ENCODE measurements around the gene PTTG1IP.

Gene PTTG1IP

DNA sequence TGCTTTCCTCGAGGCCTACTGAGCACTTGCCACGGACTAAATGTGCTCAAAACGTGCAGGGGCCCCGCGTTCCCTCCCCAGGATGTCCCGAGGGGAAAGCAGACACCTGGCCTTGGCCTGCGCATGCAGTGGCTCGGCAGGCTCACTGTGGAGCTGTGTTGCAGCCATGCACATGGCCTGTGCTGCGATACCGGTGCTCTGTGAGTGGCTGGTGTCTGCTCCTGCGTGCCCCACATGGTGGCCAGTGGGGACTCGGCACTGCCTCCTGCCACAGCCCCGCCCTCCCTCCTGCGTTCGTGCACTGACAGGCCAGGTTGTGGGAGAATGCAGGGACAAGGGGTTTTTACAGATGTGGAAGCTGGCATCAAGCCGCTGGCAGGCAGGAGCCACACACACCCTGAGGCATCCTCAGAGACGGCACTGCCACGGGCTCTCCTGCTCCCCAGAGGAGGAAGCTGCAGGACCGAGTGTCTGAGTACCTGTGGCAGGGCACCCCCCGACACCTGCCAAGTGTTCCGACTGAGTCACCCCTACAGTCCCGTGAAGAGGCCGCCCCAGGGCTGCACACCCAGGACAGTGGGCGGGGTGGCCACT, 16.9 kb upstream of the PTTG1IP start:
- 94% methylated on average over 21 of the region's 24 CpGs for WGBS (ENCODE audit: insufficient coverage)
- ChIA-PET POLR2A (no interaction called here), CTCF (interaction anchor here (0.9 to 2.4 kb wide), 5 partner anchors 8 to 42 kb away, joined by 3 to 6 read pairs (median 5); partner anchors contain the start of gene PTTG1IP)
- DNase-seq = no peak
- Histone ChIP-seq H3K27me3 (replicated peaks in 2 of 5; ENCODE audit: control insufficient read depth in 4 of 5, insufficient read depth in 5 of 5, low read length in 4 of 5) (no peaks in the 10 kb centered on the region), H3K36me3 (ENCODE audit: control insufficient read depth in 4 of 4, insufficient read depth in 4 of 4, low read length in 3 of 4) (peaks cover 2 to 66% (median 29%) of the 10 kb centered on the region in 4 experiments), H3K4me3 (ENCODE audit: control insufficient read depth in 1 of 7, extremely low read depth in 1 of 7, insufficient read depth in 4 of 7, low read depth in 2 of 7, low read length in 6 of 7) (no peak overlapping the region), H3K27ac (ENCODE audit: insufficient read depth in 1 of 2, low read depth in 1 of 2, low read length in 2 of 2, poor library complexity in 1 of 2, severe bottlenecking in 2 of 2) (no peak overlapping the region), H3K9me3 (ENCODE audit: control extremely low read depth in 1 of 5, control insufficient read depth in 4 of 5, insufficient read depth in 2 of 5, low read depth in 1 of 5, low read length in 4 of 5) (no peaks in the 10 kb centered on the region), H3K4me1 (ENCODE audit: control extremely low read depth in 1 of 4, control insufficient read depth in 4 of 4, insufficient read depth in 4 of 4, low read length in 3 of 4) (peaks cover 0 to 4% (median 0%) of the 10 kb centered on the region in 4 experiments)

DNA sequence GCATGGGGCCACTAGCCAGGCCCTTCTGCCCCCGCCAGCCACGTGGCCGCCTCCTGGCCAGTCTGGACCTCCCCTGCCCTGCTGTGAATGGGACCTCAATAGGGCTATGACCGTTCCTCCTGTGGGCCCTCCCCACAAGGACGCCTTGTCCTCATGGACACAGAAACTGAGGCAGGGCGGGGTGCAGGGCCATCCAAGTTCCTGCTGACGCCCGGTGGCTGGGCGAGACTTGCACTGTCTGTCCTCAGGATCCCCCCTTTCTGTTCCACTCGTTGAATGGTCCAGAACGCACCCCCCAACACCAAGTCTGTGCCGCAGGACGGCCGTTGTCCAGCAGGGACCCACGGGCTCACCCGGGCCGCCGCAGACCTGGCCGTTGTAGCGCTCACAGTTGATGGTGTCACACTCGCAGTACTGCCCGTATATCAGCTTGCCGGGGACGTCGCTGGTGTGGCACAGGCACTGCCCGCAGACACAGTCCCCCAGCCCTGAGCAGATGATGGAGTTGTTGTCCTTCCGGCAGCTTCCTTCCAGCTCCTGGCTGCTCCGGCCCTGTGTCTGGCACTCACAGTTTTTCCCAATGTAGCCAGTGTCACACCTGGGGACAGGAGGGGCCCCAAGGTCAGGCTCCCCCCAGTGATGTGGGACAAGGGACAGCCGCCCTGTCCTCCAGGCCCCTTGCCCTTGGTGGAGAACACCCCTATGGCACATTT, 16.3 kb upstream of the PTTG1IP start:
- WGBS (ENCODE audit: insufficient coverage) = 98% methylated on average over 28 of the region's 29 CpGs
- ChIA-PET POLR2A (no interaction called here), CTCF (interaction anchor here (1.2 to 2.4 kb wide), 3 partner anchors 16 to 43 kb away, joined by 5 to 6 read pairs (median 5); partner anchors contain the start of gene PTTG1IP)
- Histone ChIP-seq H3K36me3 (ENCODE audit: control insufficient read depth in 4 of 4, insufficient read depth in 4 of 4, low read length in 3 of 4) (peaks cover 2 to 66% (median 28%) of the 10 kb centered on the region in 4 experiments), H3K4me3 (ENCODE audit: control insufficient read depth in 1 of 7, extremely low read depth in 1 of 7, insufficient read depth in 4 of 7, low read depth in 2 of 7, low read length in 6 of 7) (no peak overlapping the region), H3K9me3 (ENCODE audit: control extremely low read depth in 1 of 5, control insufficient read depth in 4 of 5, insufficient read depth in 2 of 5, low read depth in 1 of 5, low read length in 4 of 5) (no peaks in the 10 kb centered on the region), H3K4me1 (ENCODE audit: control extremely low read depth in 1 of 4, control insufficient read depth in 4 of 4, insufficient read depth in 4 of 4, low read length in 3 of 4) (peaks cover 0 to 4% (median 0%) of the 10 kb centered on the region in 4 experiments), H3K27me3 (replicated peaks in 2 of 5; ENCODE audit: control insufficient read depth in 4 of 5, insufficient read depth in 5 of 5, low read length in 4 of 5) (no peaks in the 10 kb centered on the region), H3K27ac (ENCODE audit: insufficient read depth in 1 of 2, low read depth in 1 of 2, low read length in 2 of 2, poor library complexity in 1 of 2, severe bottlenecking in 2 of 2) (no peak overlapping the region)
- no peak for DNase-seq

- no peak overlapping the region for H3K27ac ChIP-seq (ENCODE audit: insufficient read depth in 1 of 2, low read depth in 1 of 2, low read length in 2 of 2, poor library complexity in 1 of 2, severe bottlenecking in 2 of 2)
- WGBS (ENCODE audit: insufficient coverage) = 97% methylated on average over 51 of the region's 64 CpGs
- no peaks in the 10 kb centered on the region for H3K9me3 ChIP-seq (ENCODE audit: control extremely low read depth in 1 of 5, control insufficient read depth in 4 of 5, insufficient read depth in 2 of 5, low read depth in 1 of 5, low read length in 4 of 5)
- POLR2A ChIA-PET = no interaction called here
- H3K4me3 ChIP-seq (ENCODE audit: control insufficient read depth in 1 of 7, extremely low read depth in 1 of 7, insufficient read depth in 4 of 7, low read depth in 2 of 7, low read length in 6 of 7) = no peak overlapping the region
- DNase-seq = no peak
- peaks cover 0 to 9% (median 4%) of the 10 kb centered on the region in 4 experiments for H3K4me1 ChIP-seq (ENCODE audit: control extremely low read depth in 1 of 4, control insufficient read depth in 4 of 4, insufficient read depth in 4 of 4, low read length in 3 of 4)
- peaks cover 2 to 62% (median 27%) of the 10 kb centered on the region in 4 experiments for H3K36me3 ChIP-seq (ENCODE audit: control insufficient read depth in 4 of 4, insufficient read depth in 4 of 4, low read length in 3 of 4)
- H3K27me3 ChIP-seq (replicated peaks in 2 of 5; ENCODE audit: control insufficient read depth in 4 of 5, insufficient read depth in 5 of 5, low read length in 4 of 5) = no peaks in the 10 kb centered on the region
- CTCF ChIA-PET = interaction anchor here (2.4 kb wide), 1 partner anchor 16 kb away, joined by 5 read pairs; the partner anchor contains the start of gene PTTG1IP
Measured at GRCh38 chr21:44888581-44889550, 15.4 kb upstream of the PTTG1IP start.

- WGBS (ENCODE audit: insufficient coverage) = 97% methylated on average over 24 of the region's 24 CpGs
- no peak overlapping the region for H3K4me3 ChIP-seq (ENCODE audit: control insufficient read depth in 1 of 7, extremely low read depth in 1 of 7, insufficient read depth in 4 of 7, low read depth in 2 of 7, low read length in 6 of 7)
- ChIA-PET CTCF (interaction anchor here (2.4 kb wide), 1 partner anchor 15 kb away, joined by 5 read pairs; the partner anchor contains the start of gene PTTG1IP), POLR2A (no interaction called here)
- no peak for DNase-seq
- H3K27ac ChIP-seq (ENCODE audit: insufficient read depth in 1 of 2, low read depth in 1 of 2, low read length in 2 of 2, poor library complexity in 1 of 2, severe bottlenecking in 2 of 2) = no peak overlapping the region
- peaks cover 0 to 13% (median 11%) of the 10 kb centered on the region in 4 experiments for H3K4me1 ChIP-seq (ENCODE audit: control extremely low read depth in 1 of 4, control insufficient read depth in 4 of 4, insufficient read depth in 4 of 4, low read length in 3 of 4)
- peaks cover 2 to 56% (median 26%) of the 10 kb centered on the region in 4 experiments for H3K36me3 ChIP-seq (ENCODE audit: control insufficient read depth in 4 of 4, insufficient read depth in 4 of 4, low read length in 3 of 4)
- H3K9me3 ChIP-seq (ENCODE audit: control extremely low read depth in 1 of 5, control insufficient read depth in 4 of 5, insufficient read depth in 2 of 5, low read depth in 1 of 5, low read length in 4 of 5) = no peaks in the 10 kb centered on the region
- no peaks in the 10 kb centered on the region for H3K27me3 ChIP-seq (replicated peaks in 2 of 5; ENCODE audit: control insufficient read depth in 4 of 5, insufficient read depth in 5 of 5, low read length in 4 of 5)
Measured at GRCh38 chr21:44887807-44888580, 14.5 kb upstream of the PTTG1IP start.

GRCh38 chr21:44887126-44887806, 13.8 kb upstream of the PTTG1IP start:
- H3K36me3 ChIP-seq (ENCODE audit: control insufficient read depth in 4 of 4, insufficient read depth in 4 of 4, low read length in 3 of 4) = peaks cover 2 to 55% (median 26%) of the 10 kb centered on the region in 4 experiments
- no peak overlapping the region for H3K4me3 ChIP-seq (ENCODE audit: control insufficient read depth in 1 of 7, extremely low read depth in 1 of 7, insufficient read depth in 4 of 7, low read depth in 2 of 7, low read length in 6 of 7)
- H3K27me3 ChIP-seq (replicated peaks in 2 of 5; ENCODE audit: control insufficient read depth in 4 of 5, insufficient read depth in 5 of 5, low read length in 4 of 5) = no peaks in the 10 kb centered on the region
- 92% methylated on average over 11 of the region's 11 CpGs for WGBS (ENCODE audit: insufficient coverage)
- no peaks in the 10 kb centered on the region for H3K9me3 ChIP-seq (ENCODE audit: control extremely low read depth in 1 of 5, control insufficient read depth in 4 of 5, insufficient read depth in 2 of 5, low read depth in 1 of 5, low read length in 4 of 5)
- no peak for DNase-seq
- CTCF ChIA-PET = interaction anchor here (1.3 to 1.5 kb wide), 3 partner anchors 10 to 82 kb away, joined by 3 to 4 read pairs (median 3); no protein-coding TSS in a partner anchor
- no peak overlapping the region for H3K27ac ChIP-seq (ENCODE audit: insufficient read depth in 1 of 2, low read depth in 1 of 2, low read length in 2 of 2, poor library complexity in 1 of 2, severe bottlenecking in 2 of 2)
- peaks cover 0 to 21% (median 17%) of the 10 kb centered on the region in 4 experiments for H3K4me1 ChIP-seq (ENCODE audit: control extremely low read depth in 1 of 4, control insufficient read depth in 4 of 4, insufficient read depth in 4 of 4, low read length in 3 of 4)
- POLR2A ChIA-PET = no interaction called here
